Measurements from ENCODE around the gene PDE3A. TPM values are rescaled to one million over a fixed set of nuclear protein-coding genes. Genes with fewer than 3 reads are reported as not detected.

PDE3A gene
- total RNA-seq, 1 experiment from 2014 or later = 2.8 TPM

- no peaks in the 10 kb centered on the region for H3K27me3 Mint-ChIP-seq (ENCODE audit: low read depth)
- TF ChIP-seq GRHL2 (CRISPR knock-in tag; IDR thresholded peaks at IDR 0.05; ENCODE audit: insufficient replicate concordance, severe bottlenecking) (no peak), E2F5 (CRISPR knock-in tag; IDR thresholded peaks at IDR 0.05) (no peak), ZNF532 (CRISPR knock-in tag; IDR thresholded peaks at IDR 0.05; ENCODE audit: borderline replicate concordance) (no peak), CBFB (CRISPR knock-in tag; IDR thresholded peaks at IDR 0.05; ENCODE audit: low read depth) (no peak), USF2 (CRISPR knock-in tag; IDR thresholded peaks at IDR 0.05) (no peak), ZNF317 (CRISPR knock-in tag; IDR thresholded peaks at IDR 0.05; ENCODE audit: borderline replicate concordance, low read depth) (no peak), ETV6 (CRISPR knock-in tag; IDR thresholded peaks at IDR 0.05) (no peak), ZNF263 (CRISPR knock-in tag; IDR thresholded peaks at IDR 0.05; ENCODE audit: low read depth) (no peak), ZNF423 (CRISPR knock-in tag; IDR thresholded peaks at IDR 0.05) (no peak), JAZF1 (CRISPR knock-in tag; IDR thresholded peaks at IDR 0.05) (no peak)
- DNase-seq (ENCODE audit: low spot score) (no peak), ATAC-seq (no peak)
- H3K36me3 Mint-ChIP-seq = no peaks in the 10 kb centered on the region
- H3K4me3 Mint-ChIP-seq = no peak overlapping the region
- H3K4me1 Mint-ChIP-seq = peaks cover 5% of the 10 kb centered on the region; the same call in 1 of the 2 replicates
- ChIA-PET CTCF (interaction anchor here (1.0 kb wide), 1 partner anchor 17 kb away, joined by 3 read pairs; no protein-coding TSS in a partner anchor), POLR2A (no interaction called here)
- H3K27ac Mint-ChIP-seq = no peak overlapping the region
- no peaks in the 10 kb centered on the region for H3K9me3 Mint-ChIP-seq
Measured at GRCh38 chr12:20641106-20641505, 272.8 kb downstream of the PDE3A start.

- H3K9me3 Mint-ChIP-seq = no peaks in the 10 kb centered on the region
- H3K4me3 Mint-ChIP-seq = no peak overlapping the region
- no peaks in the 10 kb centered on the region for H3K27me3 Mint-ChIP-seq (ENCODE audit: low read depth)
- no peaks in the 10 kb centered on the region for H3K36me3 Mint-ChIP-seq
- POLR2A ChIA-PET = no interaction called here
- DNase-seq (ENCODE audit: low spot score) = no peak
- CTCF ChIA-PET = no interaction called here
- no peaks in the 10 kb centered on the region for H3K4me1 Mint-ChIP-seq
- H3K27ac Mint-ChIP-seq = no peak overlapping the region
- no peak for ATAC-seq
- no peak for TF ChIP-seq ERG (CRISPR knock-in tag; IDR thresholded peaks at IDR 0.05)
- TF ChIP-seq TP53 (CRISPR knock-in tag; IDR thresholded peaks at IDR 0.05) = no peak
- TF ChIP-seq SP1 (CRISPR knock-in tag; conservative IDR thresholded peaks at IDR 0.05) = no peak
- TF ChIP-seq EMX1 (CRISPR knock-in tag; IDR thresholded peaks at IDR 0.05) = no peak
- no peak for TF ChIP-seq PREB (CRISPR knock-in tag; IDR thresholded peaks at IDR 0.05; ENCODE audit: borderline replicate concordance)
- TF ChIP-seq RORB (CRISPR knock-in tag; IDR thresholded peaks at IDR 0.05) = no peak
- no peak for TF ChIP-seq ZNF281 (CRISPR knock-in tag; IDR thresholded peaks at IDR 0.05)
- TF ChIP-seq E2F5 (CRISPR knock-in tag; IDR thresholded peaks at IDR 0.05) = no peak
- no peak for TF ChIP-seq HMGXB4 (CRISPR knock-in tag; IDR thresholded peaks at IDR 0.05)
- TF ChIP-seq NR2C2 (CRISPR knock-in tag; IDR thresholded peaks at IDR 0.05) = no peak
- no peak for TF ChIP-seq ZNF219 (CRISPR knock-in tag; IDR thresholded peaks at IDR 0.05; ENCODE audit: borderline replicate concordance)
- TF ChIP-seq TEAD4 (CRISPR knock-in tag; IDR thresholded peaks at IDR 0.05) = no peak
- TF ChIP-seq ETV6 (CRISPR knock-in tag; IDR thresholded peaks at IDR 0.05) = no peak
- no peak for TF ChIP-seq GABPB1 (CRISPR knock-in tag; IDR thresholded peaks at IDR 0.05)
Measured at GRCh38 chr12:20643822-20644221, 275.5 kb downstream of the PDE3A start.
